ENCODE measurements around the gene KRTAP10-3. TPM values are rescaled to one million over a fixed set of nuclear protein-coding genes. Genes with fewer than 3 reads are reported as not detected.

KRTAP10-3 gene
- polyA plus RNA-seq, 1 experiment = not detected

- POLR2A ChIA-PET = no interaction called here
- no peak for TF ChIP-seq CTCF (IDR thresholded peaks at IDR 0.05; ENCODE audit: low read depth, low read length)
- no peak overlapping the region for H3K4me3 ChIP-seq (ENCODE audit: low read depth, low read length)
- CTCF ChIA-PET = no interaction called here
- peaks cover 68% of the 10 kb centered on the region for H3K9me3 ChIP-seq (ENCODE audit: control insufficient read depth, insufficient read depth, low read length)
- DNase-seq (ENCODE audit: low read depth, low spot score) = no peak
- H3K27me3 ChIP-seq (ENCODE audit: control insufficient read depth, insufficient read depth, low read length) = no peaks in the 10 kb centered on the region
- no peak overlapping the region for H3K27ac ChIP-seq (ENCODE audit: low read depth, low read length)
Observed at GRCh38 chr21:44527983-44528633, 30.5 kb downstream of the KRTAP10-3 start.

GRCh38 chr21:44527156-44527982 lies 31.2 kb downstream of the KRTAP10-3 start:
- TF ChIP-seq CTCF (IDR thresholded peaks at IDR 0.05; ENCODE audit: low read depth, low read length) = no peak
- CTCF ChIA-PET = no interaction called here
- Histone ChIP-seq H3K27me3 (ENCODE audit: control insufficient read depth, insufficient read depth, low read length) (no peaks in the 10 kb centered on the region), H3K27ac (ENCODE audit: low read depth, low read length) (no peak overlapping the region), H3K9me3 (ENCODE audit: control insufficient read depth, insufficient read depth, low read length) (peaks cover 66% of the 10 kb centered on the region), H3K4me3 (ENCODE audit: low read depth, low read length) (no peak overlapping the region)
- POLR2A ChIA-PET = no interaction called here
- no peak for DNase-seq (ENCODE audit: low read depth, low spot score)

GRCh38 chr21:44526096-44526997 lies 32.2 kb downstream of the KRTAP10-3 start:
- CTCF ChIA-PET = no interaction called here
- H3K27ac ChIP-seq (ENCODE audit: low read depth, low read length) = no peak overlapping the region
- no peak overlapping the region for H3K4me3 ChIP-seq (ENCODE audit: low read depth, low read length)
- TF ChIP-seq CTCF (IDR thresholded peaks at IDR 0.05; ENCODE audit: low read depth, low read length) = no peak
- DNase-seq (ENCODE audit: low read depth, low spot score) = no peak
- H3K27me3 ChIP-seq (ENCODE audit: control insufficient read depth, insufficient read depth, low read length) = no peaks in the 10 kb centered on the region
- peaks cover 67% of the 10 kb centered on the region for H3K9me3 ChIP-seq (ENCODE audit: control insufficient read depth, insufficient read depth, low read length)
- POLR2A ChIA-PET = no interaction called here

GRCh38 chr21:44525391-44526095 lies 33.1 kb downstream of the KRTAP10-3 start:
- POLR2A ChIA-PET = no interaction called here
- no peaks in the 10 kb centered on the region for H3K27me3 ChIP-seq (ENCODE audit: control insufficient read depth, insufficient read depth, low read length)
- TF ChIP-seq CTCF (IDR thresholded peaks at IDR 0.05; ENCODE audit: low read depth, low read length) = no peak
- H3K27ac ChIP-seq (ENCODE audit: low read depth, low read length) = no peak overlapping the region
- DNase-seq (ENCODE audit: low read depth, low spot score) = no peak
- H3K4me3 ChIP-seq (ENCODE audit: low read depth, low read length) = no peak overlapping the region
- H3K9me3 ChIP-seq (ENCODE audit: control insufficient read depth, insufficient read depth, low read length) = peaks cover 68% of the 10 kb centered on the region
- CTCF ChIA-PET = no interaction called here
